GM21447 (cell line): ENCODE results near the gene HEY2.
A peak's percentile ranks its signal among the peaks of the same experiment; 100 is the strongest.
"Not testable (repeated sequence)": the region's sequence is repeated elsewhere in the genome, so short reads cannot be mapped to it uniquely, and the experiment has no call there.

Source experiments
- ATAC-seq: cut with Tn5 transposase; IDR thresholded peaks from one replicate; pipeline ENCODE4 v1.9.1; 2021; ENCODE audit not compliant: unreplicated experiment

HEY2 gene

DNA sequence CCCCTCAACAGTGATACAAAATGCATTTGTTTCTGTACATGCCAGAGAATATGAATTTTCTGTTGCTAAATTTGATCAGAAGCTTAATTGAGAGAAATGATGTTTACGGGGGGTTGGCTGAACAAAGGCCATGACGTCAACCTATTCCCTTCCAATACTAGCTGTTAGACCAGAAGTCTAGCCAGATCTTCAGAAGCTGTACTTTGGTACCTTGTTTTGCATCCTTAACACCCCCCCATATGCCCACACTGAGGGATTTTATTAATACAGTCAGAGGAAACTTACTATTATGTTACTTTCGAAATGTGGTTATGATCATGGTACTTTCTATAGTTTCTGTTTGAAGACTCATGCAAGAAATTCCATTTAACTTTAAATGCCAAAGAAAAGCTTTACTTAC is 44.4 kb downstream of the HEY2 start:
- no peak for ATAC-seq

DNA sequence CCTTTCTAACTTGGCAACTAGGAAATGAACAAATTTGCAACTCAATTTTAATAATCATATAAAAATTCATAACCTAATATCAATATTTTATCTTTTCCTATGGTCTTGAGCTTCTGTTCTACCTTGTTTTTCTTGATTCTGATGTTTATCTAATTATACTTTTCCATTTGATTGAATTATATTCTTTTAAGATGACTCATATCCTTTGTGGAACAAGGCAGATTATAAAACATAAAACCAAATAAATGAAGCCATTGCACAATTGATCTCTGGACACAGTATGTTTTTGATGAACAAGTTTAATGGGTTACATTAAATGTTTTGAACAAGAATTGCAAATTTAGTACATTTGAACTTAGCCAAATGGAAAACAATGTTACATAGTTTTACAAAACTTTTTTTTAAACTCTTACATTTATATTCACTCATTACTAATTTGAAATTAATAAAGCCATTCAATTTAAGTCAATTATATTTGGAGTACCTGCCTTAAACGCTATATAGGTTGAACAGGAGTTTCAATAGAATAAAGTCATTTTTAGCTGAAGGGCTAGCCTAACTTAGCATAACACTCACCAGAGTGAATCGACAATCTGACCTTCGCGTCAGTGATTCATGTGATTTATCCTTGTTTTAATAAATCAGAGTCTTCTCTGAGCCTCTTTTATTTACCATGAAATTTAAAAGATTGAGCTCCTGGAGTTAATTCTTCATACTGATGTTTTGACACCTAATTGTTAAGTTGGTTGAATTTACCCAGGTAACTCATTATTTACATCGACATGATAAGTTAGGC is 45.1 kb downstream of the HEY2 start:
- no peak for ATAC-seq

DNA sequence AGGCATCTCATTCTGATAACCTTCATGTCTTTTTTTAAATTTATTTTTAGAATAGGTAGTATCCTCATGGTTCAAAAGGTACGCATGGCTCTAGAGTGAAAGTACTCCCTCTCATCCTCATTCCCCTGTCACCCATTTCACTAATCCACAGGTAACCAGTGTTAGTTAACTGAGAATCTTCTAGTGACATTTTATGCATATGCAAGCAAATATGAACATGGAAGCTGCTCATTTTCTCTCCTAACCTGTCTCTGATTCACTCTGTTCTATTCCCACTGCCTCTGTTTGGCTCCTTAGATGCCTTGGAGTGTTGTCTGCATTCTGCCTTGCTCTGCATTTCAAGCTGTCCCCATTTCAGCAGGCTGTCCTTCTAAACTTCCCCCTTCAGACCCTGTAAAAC is 45.9 kb downstream of the HEY2 start:
- ATAC-seq, result no peak

DNA sequence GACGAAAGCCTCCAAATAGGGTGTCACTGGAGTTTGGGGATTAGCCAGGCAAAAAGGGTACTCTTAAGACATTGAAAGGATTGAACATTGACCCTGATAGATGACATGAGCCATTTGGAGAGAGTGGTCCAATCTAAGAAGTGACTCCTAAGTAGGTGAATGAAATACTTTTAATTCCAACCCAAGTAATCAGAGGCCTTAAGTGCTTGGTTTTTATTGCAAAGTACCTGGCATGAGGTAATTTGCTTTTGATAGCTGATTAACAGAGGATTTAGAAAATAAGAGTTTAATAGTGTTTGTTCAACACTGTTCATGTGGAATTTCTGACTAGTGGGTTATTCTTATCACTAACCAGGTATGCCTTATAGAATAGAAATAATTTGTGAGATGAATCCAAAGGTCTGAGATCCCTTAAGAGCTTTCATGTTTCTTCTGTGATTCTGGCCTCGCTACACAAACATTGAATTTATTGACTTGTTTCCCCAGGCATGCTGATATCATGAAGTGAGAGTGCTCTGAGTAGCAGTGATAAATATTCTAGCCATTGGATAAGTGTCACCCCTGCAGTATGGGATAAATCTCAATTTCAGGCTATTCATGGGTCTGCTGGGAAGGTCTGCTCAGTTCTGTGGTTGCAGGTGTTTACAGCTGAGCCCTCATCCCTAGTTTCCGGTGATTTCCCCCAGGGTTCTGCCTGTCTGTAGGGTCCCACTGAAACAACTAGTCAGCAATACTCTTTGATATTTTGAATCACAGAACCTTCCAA is 47.9 kb downstream of the HEY2 start:
- ATAC-seq, result no peak

DNA sequence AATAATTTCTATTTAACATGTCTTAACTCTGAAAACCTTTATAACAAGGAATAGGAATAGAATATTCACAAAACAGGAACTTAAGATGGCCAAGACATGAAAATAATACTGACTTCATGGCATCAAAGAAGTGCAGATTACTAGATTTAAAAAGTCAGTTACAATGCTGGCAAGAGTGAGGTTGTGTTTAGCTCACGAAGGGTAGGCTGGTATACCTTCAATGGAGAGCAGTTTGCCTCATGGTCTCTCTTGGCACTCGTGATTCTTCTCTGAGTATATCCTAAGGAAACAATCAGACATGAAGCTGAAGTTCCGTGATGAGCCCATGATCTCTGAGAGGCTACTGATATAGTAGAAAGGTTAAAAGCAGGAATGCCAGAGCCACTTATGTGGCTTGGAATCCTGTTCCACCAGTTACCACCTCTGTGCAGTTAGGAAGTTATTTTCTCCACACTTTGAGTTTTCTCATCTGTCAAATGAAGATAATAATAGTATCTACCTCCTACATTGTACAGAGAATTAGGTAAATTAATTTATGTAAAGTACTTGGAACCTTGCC is 48.5 kb downstream of the HEY2 start:
- ATAC-seq, result no peak

DNA sequence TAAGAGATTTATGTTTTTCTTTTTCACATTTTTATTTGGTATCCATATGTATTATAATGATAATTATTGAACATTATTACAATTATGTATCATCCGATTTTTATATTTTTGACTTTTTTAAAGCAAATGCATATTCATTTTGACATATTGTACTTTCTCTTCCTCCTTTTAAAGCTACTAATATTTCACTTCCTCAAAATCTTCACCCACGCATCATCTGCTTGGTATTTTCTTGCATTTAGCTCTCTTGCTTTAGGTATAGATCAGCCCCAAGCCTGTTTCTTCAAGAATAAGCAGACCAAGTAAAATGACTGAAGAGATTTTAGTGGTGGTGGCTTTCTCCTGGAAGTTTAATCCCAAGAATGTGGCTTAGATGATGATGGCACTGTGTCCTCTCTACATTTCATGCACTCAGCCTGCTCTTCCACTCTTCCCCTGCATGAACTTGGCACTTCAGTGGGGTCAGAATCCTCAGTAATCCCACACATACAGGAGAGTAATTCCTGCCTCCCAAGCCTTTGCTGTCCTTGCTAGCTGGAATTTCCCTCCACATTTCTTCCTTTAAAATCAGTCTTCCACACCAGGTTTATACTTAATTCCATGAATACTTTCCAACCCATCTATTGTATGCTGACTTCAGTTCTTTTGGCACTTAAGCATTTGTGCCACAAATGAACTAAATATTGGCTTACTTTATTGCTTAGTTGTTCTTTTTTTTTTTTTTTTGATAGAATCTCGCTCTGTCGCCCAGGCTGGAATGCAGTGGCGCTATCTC is 49.5 kb downstream of the HEY2 start:
- peak; percentile 83 for ATAC-seq

DNA sequence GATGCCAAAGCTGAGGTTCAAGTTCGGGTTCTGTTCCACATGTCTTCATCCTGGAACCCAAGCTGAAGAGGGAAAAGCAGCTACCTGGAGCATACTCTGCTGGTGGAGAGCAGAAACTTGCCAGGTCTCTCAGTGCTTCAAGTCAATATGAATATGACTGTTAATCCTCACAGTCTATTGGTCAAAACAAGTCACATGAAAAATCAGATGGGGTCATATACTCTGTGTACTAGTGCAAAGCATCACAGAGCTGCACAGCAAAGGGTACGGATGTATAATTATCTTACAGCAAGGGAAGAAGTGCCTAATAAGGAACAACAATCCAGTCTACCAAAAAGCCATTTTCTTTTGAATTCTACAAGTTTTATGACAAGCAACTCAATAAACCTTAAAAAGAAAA is 53.0 kb downstream of the HEY2 start:
- no peak for ATAC-seq

DNA sequence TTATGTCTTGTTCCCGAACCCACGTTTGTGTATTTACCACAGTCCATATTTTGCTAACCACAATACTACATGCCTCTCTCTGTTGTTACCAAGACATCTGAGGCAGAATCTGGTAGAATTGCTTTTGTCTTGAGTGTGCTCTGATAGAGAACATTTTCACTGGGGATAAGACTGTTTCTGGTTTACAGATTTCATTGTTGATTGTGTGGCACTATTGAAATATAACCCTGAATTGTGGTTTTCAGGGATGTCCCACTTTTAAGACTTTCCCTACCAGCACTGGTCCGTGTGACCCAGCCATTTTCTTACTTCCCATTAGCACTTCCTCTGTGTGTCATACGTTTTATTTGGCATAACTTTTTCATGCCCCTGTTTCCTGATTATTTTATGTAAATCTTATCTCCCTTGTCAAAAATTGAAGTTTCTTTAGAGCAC is 53.5 kb downstream of the HEY2 start:
- no peak for ATAC-seq

DNA sequence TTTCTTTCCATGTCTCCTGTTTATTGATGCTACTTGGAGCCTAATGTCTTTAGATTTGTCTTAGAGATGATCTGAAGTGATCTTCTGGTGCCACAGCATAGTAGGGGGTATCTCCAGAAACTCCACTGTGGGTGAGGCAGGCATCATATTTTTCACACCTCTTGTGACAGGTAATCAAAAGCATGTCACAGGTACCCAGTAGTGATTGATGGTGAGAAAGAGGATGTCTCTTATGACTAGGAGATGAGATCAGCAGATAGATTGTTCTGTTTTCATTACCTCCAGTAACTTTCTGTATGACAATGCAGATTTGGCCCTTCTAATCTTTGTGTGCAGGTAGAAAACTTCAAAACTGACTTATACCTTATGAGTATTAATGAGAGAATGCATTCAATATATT is 54.8 kb downstream of the HEY2 start:
- peak; percentile 54 for ATAC-seq

DNA sequence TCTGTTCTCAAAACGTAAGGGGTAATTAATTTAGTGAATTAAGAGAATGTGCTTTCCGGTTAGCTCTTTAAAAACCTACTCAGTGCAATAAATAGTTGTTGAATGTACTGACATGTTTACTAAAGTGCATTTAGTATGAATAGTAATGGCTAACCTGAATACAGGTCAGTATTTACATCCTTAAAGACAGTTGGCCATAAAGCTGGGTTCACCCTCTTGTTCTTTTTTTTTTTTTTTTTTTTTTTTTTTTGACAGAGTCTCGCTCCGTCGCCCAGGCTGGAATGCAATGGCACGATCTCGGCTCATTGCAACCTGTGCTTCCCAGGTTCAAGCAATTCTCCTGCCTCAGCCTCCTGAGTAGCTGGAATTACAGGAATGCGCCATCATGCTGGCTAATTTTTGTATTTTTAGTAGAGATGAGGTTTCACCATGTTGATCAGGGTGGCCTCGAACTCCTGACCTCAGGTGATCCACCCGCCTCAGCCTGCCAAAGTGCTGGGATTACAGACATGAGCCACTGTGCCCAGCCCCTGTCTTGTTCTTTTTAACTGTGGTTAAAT is 55.5 kb downstream of the HEY2 start:
- not testable (repeated sequence) for ATAC-seq

DNA sequence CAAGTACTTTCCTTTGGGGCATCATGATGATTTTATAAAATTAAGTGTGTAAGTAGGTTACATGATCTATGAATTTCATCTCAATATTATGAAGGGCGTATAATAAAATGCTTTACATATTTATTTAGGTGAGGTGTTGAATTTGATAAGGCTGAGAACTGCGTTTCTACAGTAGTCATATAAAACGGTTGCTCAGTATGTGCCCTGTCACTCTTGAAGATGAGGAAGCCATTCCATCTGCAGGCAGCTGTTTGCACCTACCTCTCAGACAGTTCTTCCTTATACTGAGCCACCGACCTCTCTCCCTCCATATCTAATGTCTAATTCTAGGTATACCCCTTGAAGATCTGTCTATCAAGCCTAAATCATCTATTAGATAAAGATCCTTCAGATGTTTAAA is 57.4 kb downstream of the HEY2 start:
- ATAC-seq, result no peak

DNA sequence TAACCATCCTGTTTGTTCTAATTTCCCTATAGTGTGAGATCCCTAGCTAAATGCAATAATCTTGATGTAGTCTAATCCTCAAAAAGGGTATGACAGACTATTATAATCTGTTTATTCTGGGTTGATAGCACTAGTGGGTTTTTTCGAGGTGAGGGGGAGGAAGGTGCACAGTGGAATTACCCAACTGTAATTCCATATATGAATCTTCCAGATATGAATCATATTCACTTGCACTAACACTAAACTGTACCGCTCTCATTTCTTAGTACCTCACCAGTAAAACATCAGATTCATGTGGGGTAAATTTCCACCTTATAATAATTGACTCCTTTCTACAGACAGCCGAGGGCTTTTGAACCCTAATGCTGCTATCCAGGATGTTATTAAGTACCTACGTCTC is 57.9 kb downstream of the HEY2 start:
- no peak for ATAC-seq

DNA sequence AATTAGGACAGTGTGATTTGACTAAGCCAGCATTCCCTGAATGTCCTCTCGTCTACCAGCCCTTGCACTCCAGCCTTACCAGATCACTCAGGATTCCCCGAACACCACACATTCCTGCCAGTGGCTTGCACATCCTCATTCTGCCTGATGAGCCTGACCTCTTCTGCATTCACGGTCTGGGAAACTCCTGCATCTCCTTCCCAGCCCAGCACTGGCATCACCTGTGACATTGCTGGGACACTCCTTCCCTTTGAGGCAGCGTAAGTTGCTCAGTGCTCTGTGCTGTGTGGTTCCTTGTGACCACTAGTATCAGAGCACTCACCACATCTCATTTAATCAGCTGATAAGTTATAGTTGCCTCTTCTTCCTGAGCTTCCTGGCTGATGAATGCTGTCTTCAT is 58.6 kb downstream of the HEY2 start:
- ATAC-seq, result no peak

DNA sequence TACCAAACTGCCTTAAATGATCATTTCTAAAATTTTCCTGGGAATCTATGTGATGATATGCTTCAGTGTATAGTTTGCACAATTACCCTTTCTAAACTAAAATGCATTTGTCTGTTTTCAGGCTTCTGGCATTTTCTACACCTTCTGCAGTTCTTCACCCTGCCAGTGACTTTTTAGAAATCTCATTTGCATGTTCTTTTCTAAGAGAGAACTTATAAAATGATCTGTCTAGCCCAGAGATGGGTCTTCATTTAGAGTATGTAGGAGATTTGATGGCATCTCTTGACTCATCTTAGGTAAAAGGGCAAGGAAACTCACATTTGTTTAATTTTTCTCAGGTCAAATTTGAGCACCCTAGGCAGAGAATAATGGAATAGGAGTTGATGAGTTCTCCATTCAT is 59.2 kb downstream of the HEY2 start:
- ATAC-seq, result no peak

DNA sequence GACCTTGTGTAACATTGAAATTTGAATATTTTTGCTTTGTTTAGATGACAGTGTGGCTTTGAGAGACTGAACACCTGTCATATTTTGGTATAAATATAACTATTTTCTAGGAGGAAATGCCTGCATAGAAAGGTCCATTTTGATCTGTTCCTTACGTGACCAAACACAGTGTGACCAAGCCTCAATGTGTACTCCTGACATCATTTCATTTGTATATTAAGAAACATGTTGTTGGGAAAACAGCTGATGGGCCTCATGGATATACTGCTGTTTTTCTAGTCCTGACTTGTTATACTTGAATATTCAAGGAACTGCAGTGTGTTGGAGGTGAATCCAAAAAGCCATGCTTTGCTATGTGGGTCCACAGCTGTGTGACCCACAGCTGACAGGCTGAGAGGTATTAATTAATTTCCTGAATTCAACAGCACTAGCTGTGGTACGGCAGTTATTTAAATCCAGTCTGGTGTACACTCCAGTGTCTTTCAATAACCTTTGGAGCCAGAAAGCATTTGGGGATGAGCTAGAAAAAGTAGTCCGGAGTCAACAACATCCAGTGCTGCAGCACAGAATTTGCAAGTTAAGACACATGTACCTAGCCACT is 60.2 kb downstream of the HEY2 start:
- ATAC-seq, result no peak

DNA sequence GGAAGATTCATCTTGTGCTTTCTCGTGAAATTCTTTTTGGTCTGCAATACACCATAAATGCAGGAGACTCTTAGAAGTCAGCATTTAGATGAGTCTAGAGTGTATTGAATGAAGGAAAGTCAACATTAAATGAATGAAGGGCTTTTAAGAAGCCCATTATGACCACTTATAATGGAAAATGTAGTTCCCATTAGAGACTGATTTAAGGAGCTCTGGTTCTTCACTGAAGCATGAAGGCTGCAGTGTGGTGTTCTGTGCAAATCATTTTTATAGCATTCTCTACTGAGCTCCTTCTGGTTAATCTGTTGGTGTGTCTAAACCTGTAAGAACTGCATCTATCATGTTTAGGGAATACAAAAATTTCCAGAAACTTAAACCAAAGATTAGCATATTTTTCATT is 61.0 kb downstream of the HEY2 start:
- no peak for ATAC-seq
